Fibroblast of the aortic adventitia (primary cell): ENCODE measurements around the gene TRAF6. TPM values are rescaled to one million over a fixed set of nuclear protein-coding genes. Genes with fewer than 3 reads are reported as not detected.

Experiments
- small RNA-seq: library from RNA; depleted of rRNA; stranded (forward); fragments of <200 nt; gene quantifications from one replicate; pipeline ENCODE3, GENCODE V24; 2012
- total RNA-seq: library from RNA; depleted of rRNA; stranded (reverse); fragments of >200 nt; gene quantifications from 2 replicates; pipeline ENCODE4 v1.2.3, GENCODE V29; 2012; ENCODE audit warnings: low replicate concordance

TRAF6 gene
- total RNA-seq, 1 donor: 11.8 TPM

Small RNA genes within 50 kb of the gene (small RNA-seq; reads per million reads assigned to genes)
- not detected for gene AC061999.1

Other genes with a start within 250 kb of the TRAF6 start
- 31.3 and 39.9 TPM in 2 replicates for gene COMMD9, start 220.8 kb downstream of the TRAF6 start, total RNA-seq
- 0.54 and 20.8 TPM in 2 replicates for gene PRR5L, start 214.0 kb downstream of the TRAF6 start, total RNA-seq
- 0.45 and 1.1 TPM in 2 replicates for gene RAG1, start 57.7 kb upstream of the TRAF6 start, total RNA-seq
- 43.8 and 63.1 TPM in 2 replicates for gene IFTAP, start 84.2 kb upstream of the TRAF6 start, total RNA-seq
- gene RAG2, start 88.0 kb upstream of the TRAF6 start, total RNA-seq: not detected in 2 replicates